ENCODE data around the gene SCP2D1. TPM values are rescaled to one million over a fixed set of nuclear protein-coding genes. Genes with fewer than 3 reads are reported as not detected.

Gene SCP2D1
- polyA plus RNA-seq, 1 donor from 2014 or later: not detected

DNA sequence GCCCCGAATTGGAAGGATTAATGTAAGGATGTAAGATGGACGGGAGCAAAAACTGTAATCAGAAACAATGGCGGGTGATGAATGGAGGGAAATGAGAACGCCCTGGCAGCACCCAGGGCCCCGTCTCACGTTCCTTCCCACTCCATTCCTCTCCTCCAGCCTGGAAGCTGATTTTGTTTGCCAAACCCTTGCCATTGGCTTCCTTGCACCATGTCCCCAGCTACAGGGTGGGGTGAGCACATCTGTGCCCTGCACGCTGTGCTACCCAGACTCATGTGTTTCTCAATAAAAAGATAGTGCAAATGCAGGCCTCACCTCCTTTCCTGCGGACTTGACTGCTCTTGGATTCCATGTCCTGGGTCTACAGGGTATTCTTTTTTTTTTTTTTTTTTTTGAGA, 26.7 kb downstream of the SCP2D1 start:
- Histone ChIP-seq H3K9me3 (ENCODE audit: low read length) (no peaks in the 10 kb centered on the region), H3K79me2 (replicated peaks; ENCODE audit: insufficient read depth, low read length) (no peaks in the 10 kb centered on the region), H4K20me1 (ENCODE audit: insufficient read depth) (no peaks in the 10 kb centered on the region), H3K9ac (ENCODE audit: low read length) (no peak overlapping the region), H2AFZ (ENCODE audit: low read depth, low read length) (no peak overlapping the region), H3K9me2 (ENCODE audit: insufficient read depth, low read length) (no peaks in the 10 kb centered on the region), H3K4me2 (ENCODE audit: low read length) (no peak overlapping the region), H3K36me3 (ENCODE audit: insufficient read depth, low read length) (no peaks in the 10 kb centered on the region), H3K27ac (ENCODE audit: low read length) (no peak overlapping the region), H3F3A (ENCODE audit: insufficient read depth, low read length, poor library complexity, severe bottlenecking) (no peaks in the 10 kb centered on the region), H3K27me3 (ENCODE audit: insufficient read depth, low read depth, low read length) (no peaks in the 10 kb centered on the region), H3K4me3 (ENCODE audit: low read length) (no peak overlapping the region)
- no peak for TF ChIP-seq POLR2AphosphoS5 (IDR thresholded peaks at IDR 0.05)
- no peak for TF ChIP-seq EZH2 (IDR thresholded peaks at IDR 0.05; ENCODE audit: borderline replicate concordance, insufficient read depth, low read length, poor library complexity, severe bottlenecking)

- Histone ChIP-seq H4K20me1 (ENCODE audit: insufficient read depth) (no peaks in the 10 kb centered on the region), H3K36me3 (ENCODE audit: insufficient read depth, low read length) (no peaks in the 10 kb centered on the region), H3K27me3 (ENCODE audit: insufficient read depth, low read depth, low read length) (no peaks in the 10 kb centered on the region), H3K9ac (ENCODE audit: low read length) (no peak overlapping the region), H3K27ac (ENCODE audit: low read length) (no peak overlapping the region), H2AFZ (ENCODE audit: low read depth, low read length) (no peak overlapping the region), H3K4me3 (ENCODE audit: low read length) (no peak overlapping the region), H3K79me2 (replicated peaks; ENCODE audit: insufficient read depth, low read length) (no peaks in the 10 kb centered on the region), H3K9me2 (ENCODE audit: insufficient read depth, low read length) (no peaks in the 10 kb centered on the region), H3F3A (ENCODE audit: insufficient read depth, low read length, poor library complexity, severe bottlenecking) (no peaks in the 10 kb centered on the region), H3K4me2 (ENCODE audit: low read length) (no peak overlapping the region), H3K9me3 (ENCODE audit: low read length) (no peaks in the 10 kb centered on the region)
- TF ChIP-seq RAD21 (conservative IDR thresholded peaks at IDR 0.05) (no peak), REST (IDR thresholded peaks at IDR 0.05; ENCODE audit: borderline replicate concordance) (no peak), TAF1 (IDR thresholded peaks at IDR 0.05; ENCODE audit: low read depth) (no peak), MXI1 (conservative IDR thresholded peaks at IDR 0.05; ENCODE audit: poor library complexity, severe bottlenecking) (no peak), SMC3 (conservative IDR thresholded peaks at IDR 0.05; ENCODE audit: poor library complexity) (no peak), POLR2AphosphoS5 (IDR thresholded peaks at IDR 0.05) (no peak), EZH2 (IDR thresholded peaks at IDR 0.05; ENCODE audit: borderline replicate concordance, insufficient read depth, low read length, poor library complexity, severe bottlenecking) (no peak), EP300 (conservative IDR thresholded peaks at IDR 0.05; ENCODE audit: poor library complexity, severe bottlenecking) (no peak)
- TF ChIP-seq, protein P1, sequence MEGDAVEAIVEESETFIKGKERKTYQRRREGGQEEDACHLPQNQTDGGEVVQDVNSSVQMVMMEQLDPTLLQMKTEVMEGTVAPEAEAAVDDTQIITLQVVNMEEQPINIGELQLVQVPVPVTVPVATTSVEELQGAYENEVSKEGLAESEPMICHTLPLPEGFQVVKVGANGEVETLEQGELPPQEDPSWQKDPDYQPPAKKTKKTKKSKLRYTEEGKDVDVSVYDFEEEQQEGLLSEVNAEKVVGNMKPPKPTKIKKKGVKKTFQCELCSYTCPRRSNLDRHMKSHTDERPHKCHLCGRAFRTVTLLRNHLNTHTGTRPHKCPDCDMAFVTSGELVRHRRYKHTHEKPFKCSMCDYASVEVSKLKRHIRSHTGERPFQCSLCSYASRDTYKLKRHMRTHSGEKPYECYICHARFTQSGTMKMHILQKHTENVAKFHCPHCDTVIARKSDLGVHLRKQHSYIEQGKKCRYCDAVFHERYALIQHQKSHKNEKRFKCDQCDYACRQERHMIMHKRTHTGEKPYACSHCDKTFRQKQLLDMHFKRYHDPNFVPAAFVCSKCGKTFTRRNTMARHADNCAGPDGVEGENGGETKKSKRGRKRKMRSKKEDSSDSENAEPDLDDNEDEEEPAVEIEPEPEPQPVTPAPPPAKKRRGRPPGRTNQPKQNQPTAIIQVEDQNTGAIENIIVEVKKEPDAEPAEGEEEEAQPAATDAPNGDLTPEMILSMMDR (IDR thresholded peaks at IDR 0.05; ENCODE audit: poor library complexity, severe bottlenecking): no peak
Measured at GRCh38 chr20:18845017-18845416, 31.4 kb downstream of the SCP2D1 start.

All from neural cell (in vitro differentiated cells).